GM19324 (cell line): ENCODE results near the gene RXRA.

Experiments used
- ATAC-seq: cut with Tn5 transposase; IDR thresholded peaks from one replicate; pipeline ENCODE4 v1.9.1; 2021; ENCODE audit warnings: mild to moderate bottlenecking, moderate library complexity; ENCODE audit not compliant: unreplicated experiment, low FRiP score

Gene RXRA

GRCh38 chr9:134410071-134410834 is 84.0 kb downstream of the RXRA start:
- no peak for ATAC-seq

DNA sequence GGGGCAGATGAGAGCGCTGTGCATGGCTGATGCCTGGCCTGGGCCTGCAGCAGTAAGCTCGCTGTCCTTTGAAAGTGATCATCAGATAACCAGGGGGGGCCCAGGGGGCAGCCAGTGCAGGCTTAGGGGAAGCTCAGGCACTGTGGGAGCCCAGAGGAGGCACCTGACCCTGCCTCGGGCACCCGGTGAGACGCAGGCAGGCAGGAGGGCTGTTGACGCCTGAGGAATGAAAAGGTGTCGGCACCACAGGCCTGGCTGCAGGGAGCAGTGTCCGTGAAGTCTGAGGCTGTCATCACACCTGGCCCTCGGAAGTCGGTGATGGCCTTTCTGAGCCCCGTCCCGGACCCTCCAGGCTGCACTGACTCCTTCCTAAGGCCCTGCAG is 84.6 kb downstream of the RXRA start:
- no peak for ATAC-seq

DNA sequence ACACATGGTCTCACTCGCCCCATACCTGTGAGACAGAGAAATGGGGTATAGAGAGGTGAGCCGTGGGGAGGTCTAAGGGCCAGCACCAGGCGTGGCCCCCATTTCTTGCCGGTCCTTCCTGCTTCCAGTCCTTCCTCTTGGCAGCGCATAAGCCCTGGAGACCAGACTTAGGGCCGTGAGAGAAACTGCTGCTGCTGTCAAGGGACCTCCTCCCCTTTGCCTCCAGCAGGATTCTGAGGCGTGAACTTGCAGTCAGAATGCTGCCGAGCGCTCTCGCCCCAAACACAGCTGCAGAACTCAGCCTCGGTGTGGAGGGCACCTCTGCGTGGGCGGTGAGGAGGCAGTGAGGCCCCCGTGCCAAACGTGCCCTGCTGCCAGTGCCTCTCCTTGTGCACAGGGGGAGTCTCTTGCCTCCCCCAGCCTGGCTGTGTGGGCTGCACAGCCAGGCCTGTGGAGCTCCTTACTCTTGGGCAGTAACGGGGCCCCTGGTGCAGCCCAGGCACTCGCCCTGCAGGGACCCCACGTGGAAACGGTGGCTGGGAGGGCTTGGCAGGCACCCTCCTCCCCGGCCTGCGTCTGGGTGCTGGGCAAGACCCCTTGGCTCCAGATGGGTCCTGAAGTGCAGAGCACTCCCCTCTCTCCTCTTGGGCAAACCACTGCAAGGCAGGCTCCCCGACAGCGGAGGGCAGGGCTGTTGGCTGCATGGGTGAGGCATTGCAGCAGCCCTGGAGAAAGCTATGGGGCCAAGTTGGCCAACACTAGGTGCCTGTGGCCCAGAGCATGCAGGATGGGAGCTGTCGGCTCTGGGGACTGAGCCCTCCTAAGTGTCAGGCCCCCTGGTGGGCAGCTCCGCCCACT is 85.4 kb downstream of the RXRA start:
- no peak for ATAC-seq

GRCh38 chr9:134412298-134412711 is 86.0 kb downstream of the RXRA start:
- ATAC-seq = no peak

GRCh38 chr9:134413112-134413715 is 87.0 kb downstream of the RXRA start:
- ATAC-seq = no peak

GRCh38 chr9:134413890-134414623 is 87.8 kb downstream of the RXRA start:
- ATAC-seq = no peak

GRCh38 chr9:134414900-134415425 is 88.7 kb downstream of the RXRA start:
- ATAC-seq = no peak

- no peak for ATAC-seq
These were observed 90.2 kb downstream of the RXRA start for GRCh38 chr9:134416385-134417015.

DNA sequence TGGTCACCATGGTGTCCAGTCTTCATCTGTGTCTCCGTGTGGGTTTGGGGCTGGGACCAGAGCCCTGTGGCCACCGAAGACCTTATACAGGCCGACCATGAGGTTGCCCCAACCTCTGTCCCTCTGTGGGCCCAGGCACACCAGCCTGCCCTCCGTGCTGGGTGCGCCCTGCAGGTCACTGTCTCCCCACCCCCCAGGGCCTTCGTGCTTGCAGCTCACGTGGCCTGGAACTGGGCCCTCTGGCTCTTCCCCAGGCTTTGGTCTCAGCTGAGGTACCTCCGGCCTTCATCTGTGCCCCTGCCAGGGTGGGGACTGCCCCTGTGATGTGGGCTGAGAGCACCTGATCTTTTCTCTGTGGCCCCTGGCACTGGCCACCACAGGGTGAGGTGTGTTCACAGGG is 92.1 kb downstream of the RXRA start:
- ATAC-seq = no peak

DNA sequence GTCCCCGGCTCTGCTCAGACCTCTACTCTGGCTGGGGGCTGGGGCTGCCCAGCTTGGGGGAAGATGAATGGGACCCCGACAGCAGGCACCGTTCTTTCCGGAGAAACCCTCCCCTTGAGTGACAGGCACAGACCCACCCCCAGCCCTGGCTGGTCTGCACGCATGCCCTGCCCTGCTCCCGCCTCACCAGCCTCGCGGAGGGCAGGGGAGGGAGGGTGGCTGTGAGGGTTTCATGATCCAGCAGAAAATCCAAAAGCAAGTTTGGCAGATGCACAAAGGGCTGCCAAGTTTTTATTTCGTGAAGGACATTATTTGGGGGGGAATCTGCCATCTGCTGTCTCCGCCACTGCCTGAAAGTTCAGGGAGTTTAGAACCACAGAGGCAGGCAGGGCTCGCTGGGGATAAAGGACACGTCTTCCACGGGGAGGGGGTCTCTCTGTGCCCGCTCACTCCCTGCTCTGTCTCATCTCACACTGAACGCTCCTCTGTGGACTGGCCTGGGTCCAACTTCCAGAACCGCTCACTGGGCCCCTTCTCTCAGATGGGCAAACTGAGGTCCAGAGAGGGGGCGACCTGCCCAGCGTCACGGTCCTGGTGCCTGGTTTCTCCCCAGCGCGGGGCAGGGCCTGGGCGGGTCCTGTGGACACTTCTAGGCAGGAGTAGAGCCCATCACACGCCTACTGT is 92.9 kb downstream of the RXRA start:
- ATAC-seq = no peak

DNA sequence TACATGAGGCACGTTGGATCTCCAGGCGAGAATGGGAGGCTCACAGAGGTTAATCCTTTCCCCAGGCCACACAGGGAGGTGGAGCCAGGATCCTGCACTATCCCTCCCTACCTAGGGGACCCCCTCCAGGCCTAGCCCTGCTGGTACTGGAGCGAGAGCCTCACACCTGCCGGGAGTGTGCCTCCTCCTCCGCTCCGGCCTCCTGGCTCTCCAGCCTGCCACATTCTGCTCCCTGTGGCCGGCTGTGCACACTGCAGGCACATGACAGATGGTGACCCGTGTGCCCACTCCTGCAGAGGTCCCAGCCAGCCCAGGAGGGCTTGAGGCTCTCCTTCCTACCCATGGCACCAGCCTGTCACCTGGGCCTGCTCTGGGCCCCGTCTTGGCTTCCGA is 93.4 kb downstream of the RXRA start:
- no peak for ATAC-seq

- no peak for ATAC-seq
These were observed 94.1 kb downstream of the RXRA start for GRCh38 chr9:134420281-134420845.

GRCh38 chr9:134420974-134421432 is 94.7 kb downstream of the RXRA start:
- no peak for ATAC-seq

DNA sequence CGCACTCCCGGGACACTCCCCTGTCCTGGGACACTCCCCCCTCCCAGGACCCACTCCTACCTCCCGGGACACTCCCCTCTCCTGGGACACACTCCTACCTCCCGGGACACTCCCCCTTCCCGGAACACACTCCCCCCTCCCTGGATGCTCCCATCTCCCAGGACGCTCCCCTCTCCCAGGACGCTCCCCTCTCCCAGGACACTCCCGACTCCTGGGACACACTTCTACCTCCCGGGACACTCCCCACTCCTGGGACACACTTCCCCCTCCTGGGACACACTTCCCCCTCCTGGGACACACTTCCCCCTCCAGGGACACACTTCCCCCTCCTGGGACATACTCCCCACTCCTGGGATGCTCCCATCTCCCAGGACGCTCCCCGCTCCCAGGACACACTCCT is 95.6 kb downstream of the RXRA start:
- ATAC-seq = no peak

DNA sequence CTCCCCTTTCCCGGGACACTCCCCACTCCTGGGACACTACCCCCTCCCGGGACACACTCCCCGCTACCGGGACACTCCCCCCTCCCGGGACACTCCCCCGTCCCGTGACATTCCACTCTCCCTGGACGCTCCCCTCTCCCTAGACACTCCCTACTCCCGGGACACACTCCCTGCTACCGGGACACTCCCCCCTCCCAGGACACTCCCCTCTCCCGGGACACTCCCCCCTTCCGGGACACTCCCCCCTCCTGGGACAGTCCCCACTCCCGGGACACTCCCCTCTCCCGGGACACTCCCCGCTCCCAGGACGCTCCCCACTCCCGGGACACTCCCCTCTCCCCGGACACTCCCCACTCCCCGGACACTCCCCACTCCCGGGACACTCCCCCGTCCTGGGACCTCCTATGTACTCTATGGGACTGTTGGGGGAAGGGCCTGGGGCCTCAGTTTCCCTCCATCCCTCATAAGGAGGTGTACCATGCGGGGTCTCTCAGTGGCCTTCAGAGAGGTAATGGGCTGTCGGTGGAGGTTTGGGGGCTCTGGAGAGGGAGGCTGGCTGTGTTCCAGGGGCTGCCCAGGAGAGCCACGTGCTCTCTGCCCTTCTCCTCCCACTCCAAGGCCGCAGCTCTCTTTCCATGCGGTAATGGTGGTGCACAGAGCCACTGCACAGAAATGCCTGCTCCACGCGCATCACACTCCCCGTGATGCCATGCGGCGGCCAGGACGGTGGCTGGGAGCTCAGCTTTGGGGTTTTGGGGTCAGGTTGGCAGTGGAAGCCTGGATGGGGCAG is 96.2 kb downstream of the RXRA start:
- ATAC-seq = no peak

DNA sequence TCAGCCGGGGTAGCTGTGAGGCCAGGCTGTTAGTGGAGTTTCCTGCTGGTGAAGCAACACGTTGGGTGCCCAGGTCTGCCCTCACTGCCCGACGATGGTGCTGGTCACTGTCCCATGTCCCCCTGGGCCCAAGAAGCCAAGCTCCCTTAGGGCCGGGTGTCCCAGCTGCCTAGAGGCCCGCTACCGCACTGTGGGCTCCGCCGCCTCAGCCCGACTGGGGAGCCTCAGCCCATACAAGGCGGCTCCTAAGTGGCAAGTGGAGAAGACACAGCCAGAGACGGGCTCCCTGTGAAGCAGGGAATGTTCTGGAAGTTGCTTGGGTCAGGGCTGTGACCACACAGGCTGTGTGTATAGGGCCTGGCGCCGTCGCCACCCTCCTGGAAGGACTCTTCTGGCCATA is 96.9 kb downstream of the RXRA start:
- ATAC-seq = no peak

DNA sequence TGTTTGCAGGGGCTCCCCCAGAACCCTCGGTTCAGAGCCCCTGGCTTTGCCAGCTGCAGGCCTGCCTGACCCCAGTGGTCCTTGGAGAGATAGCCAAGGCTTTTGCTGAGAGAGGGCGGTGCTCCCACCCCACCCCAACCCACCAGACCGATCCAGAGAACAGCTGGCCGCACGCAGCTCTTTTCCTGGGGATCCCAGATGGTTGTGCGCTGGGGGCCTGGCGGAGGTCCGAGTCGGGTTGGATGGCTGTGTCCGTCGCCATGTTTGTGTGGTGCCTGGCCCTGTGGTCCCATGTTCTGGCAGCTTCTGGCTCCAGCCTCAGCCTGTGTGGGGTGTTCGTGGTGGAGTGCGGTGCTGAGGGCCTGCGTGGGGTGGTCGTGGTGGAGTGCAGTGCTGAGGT is 97.5 kb downstream of the RXRA start:
- no peak for ATAC-seq

GRCh38 chr9:134424818-134425217 is 98.6 kb downstream of the RXRA start:
- ATAC-seq = no peak
